Fibroblast of villous mesenchyme (primary cell): Measurements from ENCODE around the gene ATXN1L. TPM values are rescaled to one million over a fixed set of nuclear protein-coding genes. Genes with fewer than 3 reads are reported as not detected.
"Not testable (repeated sequence)": the region's sequence is repeated elsewhere in the genome, so short reads cannot be mapped to it uniquely, and the experiment has no call there.

ENCODE experiments used
- DNase-seq: peaks from one replicate; pipeline ENCODE4 v3.0.0-alpha.2; 2010; ENCODE audit warnings: low read depth
- H3K4me3 ChIP-seq: 2 replicates; pipeline ENCODE4 v1.5.1; 2011; ENCODE audit warnings: low read depth, mild to moderate bottlenecking, low read length
- CTCF ChIP-seq: IDR thresholded peaks from 2 replicates; pipeline ENCODE4 v1.5.1; 2012; ENCODE audit warnings: low read depth, mild to moderate bottlenecking, low read length; ENCODE audit not compliant: insufficient read depth
- total RNA-seq: library from RNA; depleted of rRNA; stranded (reverse); fragments of >200 nt; gene quantifications from 2 replicates; pipeline ENCODE4 v1.2.3, GENCODE V29; 2012

ATXN1L gene, protein sequence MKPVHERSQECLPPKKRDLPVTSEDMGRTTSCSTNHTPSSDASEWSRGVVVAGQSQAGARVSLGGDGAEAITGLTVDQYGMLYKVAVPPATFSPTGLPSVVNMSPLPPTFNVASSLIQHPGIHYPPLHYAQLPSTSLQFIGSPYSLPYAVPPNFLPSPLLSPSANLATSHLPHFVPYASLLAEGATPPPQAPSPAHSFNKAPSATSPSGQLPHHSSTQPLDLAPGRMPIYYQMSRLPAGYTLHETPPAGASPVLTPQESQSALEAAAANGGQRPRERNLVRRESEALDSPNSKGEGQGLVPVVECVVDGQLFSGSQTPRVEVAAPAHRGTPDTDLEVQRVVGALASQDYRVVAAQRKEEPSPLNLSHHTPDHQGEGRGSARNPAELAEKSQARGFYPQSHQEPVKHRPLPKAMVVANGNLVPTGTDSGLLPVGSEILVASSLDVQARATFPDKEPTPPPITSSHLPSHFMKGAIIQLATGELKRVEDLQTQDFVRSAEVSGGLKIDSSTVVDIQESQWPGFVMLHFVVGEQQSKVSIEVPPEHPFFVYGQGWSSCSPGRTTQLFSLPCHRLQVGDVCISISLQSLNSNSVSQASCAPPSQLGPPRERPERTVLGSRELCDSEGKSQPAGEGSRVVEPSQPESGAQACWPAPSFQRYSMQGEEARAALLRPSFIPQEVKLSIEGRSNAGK
- 15.1 and 15.5 TPM in 2 replicates for total RNA-seq

- peak within 1 kb of the TSS; percentile 95 for H3K4me3 ChIP-seq
- TF ChIP-seq CTCF: no peak
- peak; percentile 92 for DNase-seq
These were observed at the start of gene ATXN1L for GRCh38 chr16:71845639-71846430. TSS of gene ATXN1L (plus strand) at chr16:71845976. CDS start at chr16:71849741, 3,765 bp downstream.

DNA sequence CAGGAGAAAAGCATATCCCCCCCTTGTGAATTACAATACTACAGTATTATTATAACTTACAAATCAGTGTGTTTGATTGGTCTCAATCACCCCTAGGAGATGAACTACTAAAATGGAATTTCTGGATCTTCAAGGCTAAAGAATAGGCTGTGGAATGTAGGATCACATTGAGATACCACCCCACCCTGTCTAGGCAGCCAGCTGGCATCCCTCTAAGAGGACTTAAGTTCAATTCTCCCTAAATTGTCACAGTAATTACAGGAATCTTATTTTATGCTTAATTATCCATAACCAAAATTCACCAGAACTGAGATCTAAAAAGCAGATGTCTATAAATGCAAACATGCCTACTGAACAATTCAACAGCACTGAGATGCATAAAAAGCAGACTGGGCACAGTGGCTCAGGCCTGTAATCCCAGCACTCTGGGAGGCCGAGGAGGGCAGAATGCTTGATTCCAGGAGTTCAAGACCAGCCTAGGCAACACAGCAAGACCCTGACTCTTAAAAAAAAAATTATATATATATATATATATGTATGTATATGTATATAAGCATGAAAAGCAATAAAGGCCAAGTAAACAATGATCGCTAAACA is 49.2 kb upstream of the ATXN1L start:
- DNase-seq: no peak
- H3K4me3 ChIP-seq: no peak overlapping the region
- TF ChIP-seq CTCF: no peak

- DNase-seq: no peak
- TF ChIP-seq CTCF: no peak
- H3K4me3 ChIP-seq: no peak overlapping the region
These were observed 42.5 kb upstream of the ATXN1L start for GRCh38 chr16:71803305-71803690.

GRCh38 chr16:71807905-71808592 is 37.7 kb upstream of the ATXN1L start:
- peak; percentile 59 for DNase-seq
- peak overlapping the region; percentile 98 for H3K4me3 ChIP-seq
- TF ChIP-seq CTCF: no peak

GRCh38 chr16:71808593-71809459 is 37.0 kb upstream of the ATXN1L start, which contains the start of gene AP1G1:
TSS of gene AP1G1 (minus strand) at chr16:71808834. CDS start at chr16:71789479, 19,355 bp downstream.
- peak within 1 kb of the TSS; percentile 98 for H3K4me3 ChIP-seq
- no peak for TF ChIP-seq CTCF
- peak; percentile 99 for DNase-seq

GRCh38 chr16:71810155-71810530 is 35.6 kb upstream of the ATXN1L start:
- not testable (repeated sequence) for DNase-seq, H3K4me3 ChIP-seq
